Measurements from ENCODE around the gene RAB3D.
"Not testable (repeated sequence)": the region's sequence is repeated elsewhere in the genome, so short reads cannot be mapped to it uniquely, and the experiment has no call there.

Gene RAB3D

GRCh38 chr19:11324748-11325389, 14.6 kb downstream of the RAB3D start:
- peaks cover 12% of the 10 kb centered on the region for H3K36me3 ChIP-seq (ENCODE audit: insufficient read depth, insufficient read length, low read length)
- no peaks in the 10 kb centered on the region for H3K27me3 ChIP-seq (ENCODE audit: insufficient read depth, insufficient read length)
- TF ChIP-seq SUZ12 (IDR thresholded peaks at IDR 0.05; ENCODE audit: extremely low read depth, insufficient read depth, insufficient read length) (no peak), ZNF274 (IDR thresholded peaks at IDR 0.05; ENCODE audit: low read depth, low read length) (no peak), YY1 (IDR thresholded peaks at IDR 0.05; ENCODE audit: insufficient read depth, insufficient read length) (no peak)
- no peak overlapping the region for H3K4me3 ChIP-seq (ENCODE audit: insufficient read length, low read depth)
- H3K9me3 ChIP-seq (ENCODE audit: insufficient read depth, low read length), result no peaks in the 10 kb centered on the region
- peaks cover 11% of the 10 kb centered on the region for H3K4me1 ChIP-seq (ENCODE audit: insufficient read depth, insufficient read length)
- no peak overlapping the region for H3K9ac ChIP-seq (ENCODE audit: insufficient read length, low read depth)
- DNase-seq (ENCODE audit: low read depth, low spot score), result no peak

GRCh38 chr19:11324079-11324661, 15.3 kb downstream of the RAB3D start:
- Histone ChIP-seq H3K4me3 (ENCODE audit: insufficient read length, low read depth) (no peak overlapping the region), H3K9me3 (ENCODE audit: insufficient read depth, low read length) (no peaks in the 10 kb centered on the region), H3K9ac (ENCODE audit: insufficient read length, low read depth) (peak overlapping the region; percentile 71), H3K27me3 (ENCODE audit: insufficient read depth, insufficient read length) (no peaks in the 10 kb centered on the region), H3K36me3 (ENCODE audit: insufficient read depth, insufficient read length, low read length) (peaks cover 12% of the 10 kb centered on the region), H3K4me1 (ENCODE audit: insufficient read depth, insufficient read length) (peaks cover 11% of the 10 kb centered on the region)
- DNase-seq (ENCODE audit: low read depth, low spot score), result no peak
- no peak for TF ChIP-seq SUZ12 (IDR thresholded peaks at IDR 0.05; ENCODE audit: extremely low read depth, insufficient read depth, insufficient read length)
- no peak for TF ChIP-seq YY1 (IDR thresholded peaks at IDR 0.05; ENCODE audit: insufficient read depth, insufficient read length)
- TF ChIP-seq ZNF274 (IDR thresholded peaks at IDR 0.05; ENCODE audit: low read depth, low read length), result no peak

GRCh38 chr19:11323601-11324078, 15.8 kb downstream of the RAB3D start:
- Histone ChIP-seq H3K9me3 (ENCODE audit: insufficient read depth, low read length) (no peaks in the 10 kb centered on the region), H3K36me3 (ENCODE audit: insufficient read depth, insufficient read length, low read length) (peaks cover 12% of the 10 kb centered on the region), H3K4me3 (ENCODE audit: insufficient read length, low read depth) (no peak overlapping the region), H3K27me3 (ENCODE audit: insufficient read depth, insufficient read length) (no peaks in the 10 kb centered on the region), H3K9ac (ENCODE audit: insufficient read length, low read depth) (peak overlapping the region; percentile 71), H3K4me1 (ENCODE audit: insufficient read depth, insufficient read length) (peaks cover 11% of the 10 kb centered on the region)
- TF ChIP-seq ZNF274 (IDR thresholded peaks at IDR 0.05; ENCODE audit: low read depth, low read length), result no peak
- no peak for TF ChIP-seq YY1 (IDR thresholded peaks at IDR 0.05; ENCODE audit: insufficient read depth, insufficient read length)
- TF ChIP-seq SUZ12 (IDR thresholded peaks at IDR 0.05; ENCODE audit: extremely low read depth, insufficient read depth, insufficient read length), result no peak
- DNase-seq (ENCODE audit: low read depth, low spot score), result no peak

GRCh38 chr19:11322269-11323024, 17.0 kb downstream of the RAB3D start:
- H3K9ac ChIP-seq (ENCODE audit: insufficient read length, low read depth), result no peak overlapping the region
- H3K4me3 ChIP-seq (ENCODE audit: insufficient read length, low read depth), result no peak overlapping the region
- H3K27me3 ChIP-seq (ENCODE audit: insufficient read depth, insufficient read length), result no peaks in the 10 kb centered on the region
- TF ChIP-seq ZNF274 (IDR thresholded peaks at IDR 0.05; ENCODE audit: low read depth, low read length) (no peak), SUZ12 (IDR thresholded peaks at IDR 0.05; ENCODE audit: extremely low read depth, insufficient read depth, insufficient read length) (no peak), YY1 (IDR thresholded peaks at IDR 0.05; ENCODE audit: insufficient read depth, insufficient read length) (no peak)
- H3K4me1 ChIP-seq (ENCODE audit: insufficient read depth, insufficient read length), result peaks cover 11% of the 10 kb centered on the region
- no peak for DNase-seq (ENCODE audit: low read depth, low spot score)
- no peaks in the 10 kb centered on the region for H3K9me3 ChIP-seq (ENCODE audit: insufficient read depth, low read length)
- peaks cover 12% of the 10 kb centered on the region for H3K36me3 ChIP-seq (ENCODE audit: insufficient read depth, insufficient read length, low read length)

- no peaks in the 10 kb centered on the region for H3K9me3 ChIP-seq (ENCODE audit: insufficient read depth, low read length)
- H3K4me3 ChIP-seq (ENCODE audit: insufficient read length, low read depth), result no peak overlapping the region
- H3K9ac ChIP-seq (ENCODE audit: insufficient read length, low read depth), result no peak overlapping the region
- no peak for DNase-seq (ENCODE audit: low read depth, low spot score)
- H3K36me3 ChIP-seq (ENCODE audit: insufficient read depth, insufficient read length, low read length), result peaks cover 4% of the 10 kb centered on the region
- H3K4me1 ChIP-seq (ENCODE audit: insufficient read depth, insufficient read length), result peaks cover 11% of the 10 kb centered on the region
- H3K27me3 ChIP-seq (ENCODE audit: insufficient read depth, insufficient read length), result no peaks in the 10 kb centered on the region
- TF ChIP-seq YY1 (IDR thresholded peaks at IDR 0.05; ENCODE audit: insufficient read depth, insufficient read length) (no peak), ZNF274 (IDR thresholded peaks at IDR 0.05; ENCODE audit: low read depth, low read length) (no peak), SUZ12 (IDR thresholded peaks at IDR 0.05; ENCODE audit: extremely low read depth, insufficient read depth, insufficient read length) (no peak)
Measured at GRCh38 chr19:11321191-11322126, 18.0 kb downstream of the RAB3D start.

GRCh38 chr19:11320278-11320995, 19.0 kb downstream of the RAB3D start:
- H3K9ac ChIP-seq (ENCODE audit: insufficient read length, low read depth); H3K9me3 ChIP-seq (ENCODE audit: insufficient read depth, low read length); DNase-seq (ENCODE audit: low read depth, low spot score); H3K27me3 ChIP-seq (ENCODE audit: insufficient read depth, insufficient read length); H3K4me3 ChIP-seq (ENCODE audit: insufficient read length, low read depth); H3K36me3 ChIP-seq (ENCODE audit: insufficient read depth, insufficient read length, low read length): not testable (repeated sequence)
- peaks cover 11% of the 10 kb centered on the region for H3K4me1 ChIP-seq (ENCODE audit: insufficient read depth, insufficient read length)

Measured in NT2/D1 (cell line).